Ishikawa (cell line): ENCODE data around the gene NME7.

ENCODE experiments used
- CEBPB ChIP-seq: IDR thresholded peaks from 2 replicates; pipeline ENCODE4 v1.6.1; 2012
- CREB1 ChIP-seq: IDR thresholded peaks from 2 replicates; pipeline ENCODE4 v1.6.1; 2012; ENCODE audit warnings: low read depth
- EGR1 ChIP-seq: IDR thresholded peaks from 2 replicates; pipeline ENCODE4 v1.6.1; 2012
- EP300 ChIP-seq: IDR thresholded peaks from 2 replicates; pipeline ENCODE4 v1.6.1; 2012; ENCODE audit warnings: borderline replicate concordance
- FOXM1 ChIP-seq: IDR thresholded peaks from 2 replicates; pipeline ENCODE4 v1.6.1; 2012; ENCODE audit warnings: low read depth, borderline replicate concordance
- MAX ChIP-seq: IDR thresholded peaks from 2 replicates; pipeline ENCODE4 v1.6.1; 2012
- NFIC ChIP-seq: IDR thresholded peaks from 2 replicates; pipeline ENCODE4 v1.6.1; 2012
- RAD21 ChIP-seq: IDR thresholded peaks from 2 replicates; pipeline ENCODE4 v1.6.1; 2012; ENCODE audit warnings: low read depth
- REST ChIP-seq: IDR thresholded peaks from 2 replicates; pipeline ENCODE4 v1.6.1; 2012; ENCODE audit warnings: low read depth, mild to moderate bottlenecking
- TAF1 ChIP-seq: IDR thresholded peaks from 2 replicates; pipeline ENCODE4 v1.6.1; 2012; ENCODE audit warnings: low read depth, mild to moderate bottlenecking
- TCF12 ChIP-seq: IDR thresholded peaks from 2 replicates; pipeline ENCODE4 v1.6.1; 2012; ENCODE audit warnings: low read depth
- TEAD4 ChIP-seq: IDR thresholded peaks from 2 replicates; pipeline ENCODE4 v1.6.1; 2012
- YY1 ChIP-seq: IDR thresholded peaks from 2 replicates; pipeline ENCODE4 v1.6.1; 2012; ENCODE audit warnings: low read depth
- ZBTB7A ChIP-seq: IDR thresholded peaks from 2 replicates; pipeline ENCODE4 v1.6.1; 2012; ENCODE audit warnings: low read depth
- TF ChIP-seq, protein P1 (sequence below): IDR thresholded peaks from 2 replicates; pipeline ENCODE4 v1.6.1; 2012

Gene NME7

DNA sequence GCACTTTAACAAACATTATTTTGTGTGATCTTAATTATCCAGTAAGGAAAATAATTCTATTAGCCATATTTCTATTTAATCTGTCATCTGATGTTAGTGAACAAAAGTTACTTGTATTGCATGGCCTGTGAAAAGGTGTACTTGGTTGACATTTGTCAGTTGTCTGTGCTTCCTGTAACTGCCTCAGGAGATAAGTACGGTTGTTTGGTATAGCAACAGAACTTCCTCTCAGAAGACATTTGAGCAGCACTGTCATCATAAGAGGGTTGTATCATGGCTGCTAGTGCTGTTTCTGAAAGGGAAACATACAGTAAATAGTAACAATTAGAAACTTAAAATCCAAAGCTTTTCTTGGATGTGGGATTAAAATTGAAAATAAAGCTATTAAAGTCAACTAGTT, 3.8 kb upstream of the NME7 start:
- no peak for TF ChIP-seq FOXM1

- no peak for TF ChIP-seq YY1
- no peak for TF ChIP-seq CEBPB
- no peak for TF ChIP-seq MAX
- TF ChIP-seq CREB1 = no peak
- no peak for TF ChIP-seq NFIC
- no peak for TF ChIP-seq FOXM1
- TF ChIP-seq RAD21 = no peak
- TF ChIP-seq TCF12 = no peak
- no peak for TF ChIP-seq TAF1
- TF ChIP-seq REST = no peak
- no peak for TF ChIP-seq EP300
- TF ChIP-seq EGR1 = no peak
- TF ChIP-seq, protein P1, sequence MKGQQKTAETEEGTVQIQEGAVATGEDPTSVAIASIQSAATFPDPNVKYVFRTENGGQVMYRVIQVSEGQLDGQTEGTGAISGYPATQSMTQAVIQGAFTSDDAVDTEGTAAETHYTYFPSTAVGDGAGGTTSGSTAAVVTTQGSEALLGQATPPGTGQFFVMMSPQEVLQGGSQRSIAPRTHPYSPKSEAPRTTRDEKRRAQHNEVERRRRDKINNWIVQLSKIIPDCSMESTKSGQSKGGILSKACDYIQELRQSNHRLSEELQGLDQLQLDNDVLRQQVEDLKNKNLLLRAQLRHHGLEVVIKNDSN = no peak
- no peak for TF ChIP-seq ZBTB7A
- no peak for TF ChIP-seq TEAD4
Observed at GRCh38 chr1:169368406-169368769, 791 bp upstream of the NME7 start.

- TF ChIP-seq EGR1 = no peak
- no peak for TF ChIP-seq CREB1
Observed at GRCh38 chr1:169367096-169367685, 406 bp downstream of the NME7 start.

- TF ChIP-seq CEBPB (no peak), REST (no peak), RAD21 (no peak), YY1 (no peak), EGR1 (no peak), MAX (no peak), TCF12 (no peak), EP300 (no peak), FOXM1 (no peak), NFIC (no peak)
- TF ChIP-seq, protein P1 = no peak
Observed at GRCh38 chr1:169364948-169365347, 2.6 kb downstream of the NME7 start.

DNA sequence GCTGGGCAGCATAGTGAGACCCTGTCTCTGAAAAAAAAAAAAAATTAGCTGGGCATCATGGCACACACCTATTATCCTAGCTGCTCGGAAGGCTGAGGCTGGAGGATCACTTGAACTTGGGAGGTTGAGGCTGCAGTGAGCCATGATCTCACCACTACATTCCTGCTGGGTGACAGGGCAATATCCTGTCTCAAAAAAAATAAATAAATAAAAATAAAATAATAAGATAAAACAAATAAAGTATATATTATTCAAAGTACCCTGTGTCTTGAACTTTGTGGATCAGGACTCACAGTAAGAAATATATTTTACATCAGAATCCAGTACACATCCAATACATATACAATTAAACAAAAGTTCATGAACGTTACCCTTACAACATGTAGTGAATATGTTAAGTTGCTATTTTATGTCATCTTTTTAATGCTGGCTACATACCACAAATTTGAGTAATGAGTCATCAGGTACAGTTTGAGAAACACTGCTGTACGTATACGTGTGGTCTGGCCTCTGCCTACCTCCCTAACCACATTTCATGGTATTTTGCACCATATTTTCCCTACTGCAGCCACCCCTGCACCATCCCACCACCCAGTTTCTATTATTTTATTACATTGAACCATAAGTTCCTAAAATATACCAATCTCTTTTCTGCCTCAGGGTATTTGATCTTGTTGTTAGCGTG, 4.4 kb downstream of the NME7 start:
- TF ChIP-seq CEBPB = no peak
- no peak for TF ChIP-seq MAX
- no peak for TF ChIP-seq ZBTB7A
- TF ChIP-seq EP300 = no peak
- TF ChIP-seq TEAD4 = no peak
- no peak for TF ChIP-seq FOXM1
- no peak for TF ChIP-seq RAD21

GRCh38 chr1:169361281-169361680, 6.3 kb downstream of the NME7 start:
- no peak for TF ChIP-seq ZBTB7A
- TF ChIP-seq MAX = no peak
- TF ChIP-seq, protein P1 = no peak
- TF ChIP-seq CREB1 = no peak
- no peak for TF ChIP-seq REST
- TF ChIP-seq TCF12 = no peak
- TF ChIP-seq TEAD4 = no peak
- no peak for TF ChIP-seq FOXM1
- no peak for TF ChIP-seq TAF1
- TF ChIP-seq NFIC = no peak
- no peak for TF ChIP-seq EP300
- TF ChIP-seq YY1 = no peak
- no peak for TF ChIP-seq EGR1
- no peak for TF ChIP-seq RAD21
- no peak for TF ChIP-seq CEBPB
